Activated naive CD4-positive, alpha-beta T cell treated with anti-CD3 and anti-CD28 coated beads, Interleukin-2, amount 50 U/mL, for 72 hours (primary cell): Measurements from ENCODE around the gene TAS2R5. TPM values are rescaled to one million over a fixed set of nuclear protein-coding genes. Genes with fewer than 3 reads are reported as not detected.

Source experiments
- ATAC-seq, 2 donors: fragments of 150-1000 bp; cut with Tn5 transposase; 2 replicates each; pipeline ENCODE4 v1.10.0; 2021; ENCODE audit warnings: mild to moderate bottlenecking in 2 of 2, moderate library complexity in 2 of 2
- DNase-seq, 2 donors: peaks; one replicate each; pipeline ENCODE4 v3.0.0; 2021 to 2022; ENCODE audit warnings: low spot score in 2 of 2
- H3K27ac Mint-ChIP-seq, 2 donors: one replicate each; pipeline ENCODE4 v1.8.0; 2022; ENCODE audit warnings: mild to moderate bottlenecking in 2 of 2, mixed read lengths in 2 of 2
- H3K36me3 Mint-ChIP-seq, 2 donors: one replicate each; pipeline ENCODE4 v1.8.0; 2022; ENCODE audit warnings: mixed read lengths in 2 of 2
- H3K9me3 Mint-ChIP-seq, 2 donors: one replicate each; pipeline ENCODE4 v1.8.0; 2022; ENCODE audit warnings: mixed read lengths in 2 of 2
- total RNA-seq, 2 donors: library from RNA; stranded (reverse); gene quantifications; one replicate each; pipeline ENCODE4 v1.2.3, GENCODE V29; 2022

The TAS2R5 gene
- total RNA-seq, 2 donors from 2014 or later, result 1.7 to 2.7 TPM

DNA sequence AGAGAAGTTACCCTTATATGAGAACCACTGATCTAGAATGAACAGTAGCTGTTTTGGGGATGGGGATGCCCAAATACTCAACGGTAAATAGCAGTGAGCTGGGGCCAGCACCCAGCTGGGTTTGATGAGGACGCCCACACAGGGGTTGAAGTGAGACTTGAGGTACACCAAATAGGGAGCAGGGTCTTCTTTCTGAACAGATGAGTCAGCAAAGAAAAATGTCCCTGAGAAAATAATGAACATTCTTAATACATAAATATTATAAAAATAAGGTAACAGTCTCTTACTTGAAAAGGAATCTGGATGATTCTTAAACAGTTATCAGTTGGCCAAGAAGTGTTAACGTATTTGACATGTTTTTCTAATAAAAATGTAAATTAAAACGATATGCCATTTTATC lies 49.2 kb downstream of the TAS2R5 start:
- DNase-seq (no peak), ATAC-seq (no peak)
- Mint-ChIP-seq H3K27ac (no peak overlapping the region), H3K9me3 (no peaks in the 10 kb centered on the region), H3K36me3 (no peaks in the 10 kb centered on the region)

- no peaks in the 10 kb centered on the region for H3K36me3 Mint-ChIP-seq
- no peak overlapping the region for H3K27ac Mint-ChIP-seq
- ATAC-seq (no peak), DNase-seq (no peak)
- H3K9me3 Mint-ChIP-seq, result no peaks in the 10 kb centered on the region
These were observed 50.7 kb downstream of the TAS2R5 start for GRCh38 chr7:141840708-141841107.

Other genes with a start within 250 kb of the TAS2R5 start
- 10 to 100 TPM; 30.4 to 40.6 TPM for gene AGK, start 238.8 kb upstream of the TAS2R5 start, total RNA-seq
- gene DENND11, start 88.1 kb upstream of the TAS2R5 start, total RNA-seq, result 10 to 100 TPM; 21.4 to 40.1 TPM
- gene WEE2, start 81.9 kb upstream of the TAS2R5 start, total RNA-seq, result not detected
- 100 to 1,000 TPM; 174 to 221 TPM for gene SSBP1, start 51.9 kb upstream of the TAS2R5 start, total RNA-seq
- 1 to 10 TPM; 1.8 to 2.1 TPM for gene TAS2R3, start 26.1 kb upstream of the TAS2R5 start, total RNA-seq
- 1 to 10 TPM in 1 of 2 donors, under 1 TPM in 1; 0.96 to 1.0 TPM for gene TAS2R4, start 13.5 kb upstream of the TAS2R5 start, total RNA-seq
- gene PRSS37, start 51.3 kb downstream of the TAS2R5 start, total RNA-seq, result not detected
- not detected for gene OR9A4, start 126.2 kb downstream of the TAS2R5 start, total RNA-seq
- not detected for gene CLEC5A, start 156.8 kb downstream of the TAS2R5 start, total RNA-seq
- gene TAS2R38, start 183.6 kb downstream of the TAS2R5 start, total RNA-seq, result not detected
- under 1 TPM in 1 of 2 donors, not detected in 1; 0.02 TPM for gene MGAM, start 205.7 kb downstream of the TAS2R5 start, total RNA-seq